GM21526 (cell line): ENCODE results near the gene COX17.

Source experiments
- ATAC-seq: cut with Tn5 transposase; IDR thresholded peaks from one replicate; pipeline ENCODE4 v1.9.1; 2021; ENCODE audit warnings: moderate library complexity; ENCODE audit not compliant: unreplicated experiment, low FRiP score

COX17 gene

GRCh38 chr3:119626196-119626595 is 51.0 kb downstream of the COX17 start:
- no peak for ATAC-seq

- no peak for ATAC-seq
Observed at GRCh38 chr3:119625451-119626153, 51.6 kb downstream of the COX17 start.

- ATAC-seq: no peak
Observed at GRCh38 chr3:119624002-119624720, 53.0 kb downstream of the COX17 start.

GRCh38 chr3:119620899-119621298 is 56.3 kb downstream of the COX17 start:
- no peak for ATAC-seq
